GM19397 (cell line): ENCODE measurements around the gene MMD.
"Not testable (repeated sequence)": the region's sequence is repeated elsewhere in the genome, so short reads cannot be mapped to it uniquely, and the experiment has no call there.

Experiments
- ATAC-seq: cut with Tn5 transposase; IDR thresholded peaks from one replicate; pipeline ENCODE4 v1.9.1; 2021; ENCODE audit warnings: mild to moderate bottlenecking, moderate library complexity; ENCODE audit not compliant: unreplicated experiment

MMD gene

GRCh38 chr17:55444471-55445441 lies 23.1 kb upstream of the MMD start:
- peak; percentile 64 for ATAC-seq

DNA sequence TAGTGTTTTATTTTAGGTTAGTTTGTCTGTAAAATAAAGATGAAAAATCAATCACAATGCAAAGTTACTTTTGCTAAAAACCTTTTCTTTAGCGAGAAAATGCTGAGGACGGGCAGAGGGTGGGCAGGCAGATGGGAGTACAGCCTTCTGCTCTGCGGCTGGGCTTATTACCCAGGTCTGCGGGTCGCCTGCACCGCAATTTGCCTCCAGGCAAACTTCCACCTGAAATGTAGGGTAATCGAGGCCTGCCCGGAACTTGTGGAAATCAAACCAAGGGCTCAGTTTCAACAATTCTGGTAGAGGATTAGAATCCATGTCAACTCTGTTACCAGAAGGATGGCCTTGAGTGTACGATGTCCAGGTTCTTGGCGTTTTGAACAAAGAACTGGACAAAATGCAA lies 22.3 kb upstream of the MMD start:
- ATAC-seq, result no peak

DNA sequence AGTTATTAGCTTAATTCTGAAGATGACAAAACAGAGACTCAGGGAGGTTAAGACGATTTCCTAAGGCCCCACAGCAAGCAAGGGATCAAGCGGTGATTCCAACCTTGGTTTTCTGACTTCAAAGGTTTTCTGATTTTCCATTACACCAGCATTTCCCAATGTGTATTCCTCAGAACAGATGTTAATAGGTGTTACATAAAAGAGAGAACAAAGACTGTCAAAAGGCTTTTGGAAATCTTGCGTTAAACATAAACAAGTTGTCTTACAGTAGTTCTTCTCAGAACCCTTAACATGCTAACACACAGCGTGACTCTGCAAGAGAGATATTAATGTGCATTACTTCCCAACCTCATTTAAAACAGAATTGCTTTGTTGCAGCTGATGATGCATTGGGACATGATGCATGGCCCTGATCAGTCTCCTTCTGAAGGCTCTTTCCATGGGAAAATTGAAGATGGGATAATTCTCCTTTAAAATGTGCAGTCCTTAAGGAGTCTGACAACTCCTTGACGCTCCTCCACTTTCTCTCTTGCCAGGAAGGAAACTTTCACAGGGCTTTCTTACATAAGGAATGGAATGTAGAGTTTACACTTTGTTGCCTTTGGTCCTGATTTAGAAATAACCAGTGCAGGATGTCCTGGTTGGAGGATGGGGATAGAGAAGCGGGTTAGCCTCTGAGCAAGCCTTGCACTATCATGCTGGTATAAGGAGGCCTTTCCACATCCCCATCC lies 21.5 kb upstream of the MMD start:
- ATAC-seq, result no peak

DNA sequence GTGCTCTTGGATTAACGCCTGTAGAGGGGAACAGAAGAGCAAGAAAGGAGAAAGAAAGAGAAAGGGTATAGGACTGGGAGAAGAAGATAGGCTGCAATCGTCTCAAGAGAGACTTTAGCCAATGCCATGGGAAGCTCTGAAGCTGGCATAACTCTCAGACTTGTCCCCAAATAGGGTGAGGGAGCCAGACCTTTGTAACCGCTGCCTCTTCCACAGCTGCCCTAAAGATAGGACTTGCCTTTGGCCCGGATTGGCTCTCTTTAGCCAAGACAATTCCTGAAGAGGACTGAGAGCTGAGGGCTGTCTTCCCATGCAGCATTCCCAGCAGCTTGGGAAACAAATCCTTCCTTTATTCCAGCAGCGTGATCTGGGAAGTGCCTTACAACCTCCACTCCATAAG lies 20.8 kb upstream of the MMD start:
- no peak for ATAC-seq

DNA sequence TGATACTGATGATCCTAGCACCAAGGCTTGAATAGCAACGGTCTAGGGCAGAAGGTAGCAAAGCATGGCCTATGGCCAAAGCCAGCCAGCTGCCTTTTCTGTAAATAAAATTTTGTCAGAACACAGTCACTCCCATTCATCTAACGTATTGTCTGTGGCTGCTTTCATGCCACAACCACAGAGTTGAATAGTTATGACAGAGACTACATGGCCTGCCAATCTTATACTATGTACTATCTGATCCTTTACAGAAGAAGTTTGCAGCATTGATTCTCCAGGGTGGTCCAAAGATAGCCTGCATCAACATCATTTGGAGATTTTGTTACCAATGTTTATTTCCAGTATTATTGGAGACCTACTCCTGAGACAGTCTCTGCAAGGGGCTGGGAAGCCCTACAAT lies 19.9 kb upstream of the MMD start:
- ATAC-seq, result no peak

DNA sequence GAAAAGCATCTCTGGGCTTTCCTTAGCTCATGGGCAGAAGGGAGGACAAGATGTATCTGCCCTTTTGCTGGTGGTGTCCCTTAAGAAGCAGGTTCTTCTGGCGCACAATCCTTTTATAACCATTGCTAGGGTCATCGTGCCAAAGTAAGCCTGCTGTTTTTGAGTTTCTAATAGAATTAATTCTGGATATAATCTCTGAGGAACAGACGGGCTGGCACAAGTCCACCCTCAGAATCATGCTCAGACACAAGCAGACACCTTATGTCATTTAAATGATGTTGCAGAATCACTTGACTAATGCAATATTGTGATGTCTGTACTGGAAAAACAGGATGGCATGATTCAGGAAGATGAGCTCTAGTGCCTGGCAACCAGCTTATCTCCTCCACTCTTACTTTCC lies 18.8 kb upstream of the MMD start:
- no peak for ATAC-seq

DNA sequence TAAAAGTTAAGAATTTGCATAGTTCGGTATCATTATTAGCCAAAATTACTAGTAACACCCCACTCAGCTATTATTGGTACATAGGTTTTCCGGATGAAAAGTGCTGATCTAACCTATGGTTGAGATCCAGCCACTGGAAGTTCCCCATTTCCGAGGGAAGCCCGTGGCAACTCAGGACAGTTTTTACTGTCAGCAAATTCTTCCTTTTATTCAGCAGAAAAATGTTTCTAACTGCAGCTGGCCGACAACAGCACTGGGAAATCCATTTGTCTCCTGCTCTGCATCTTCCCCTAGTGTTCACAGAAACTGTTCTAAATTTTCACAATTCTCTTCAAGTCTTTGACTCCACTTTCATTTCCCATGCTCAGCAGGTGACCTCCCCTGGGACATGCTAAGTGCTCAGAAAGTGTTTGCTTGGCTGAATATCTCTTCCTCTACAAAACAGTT lies 15.5 kb upstream of the MMD start:
- ATAC-seq, result peak; percentile 70

DNA sequence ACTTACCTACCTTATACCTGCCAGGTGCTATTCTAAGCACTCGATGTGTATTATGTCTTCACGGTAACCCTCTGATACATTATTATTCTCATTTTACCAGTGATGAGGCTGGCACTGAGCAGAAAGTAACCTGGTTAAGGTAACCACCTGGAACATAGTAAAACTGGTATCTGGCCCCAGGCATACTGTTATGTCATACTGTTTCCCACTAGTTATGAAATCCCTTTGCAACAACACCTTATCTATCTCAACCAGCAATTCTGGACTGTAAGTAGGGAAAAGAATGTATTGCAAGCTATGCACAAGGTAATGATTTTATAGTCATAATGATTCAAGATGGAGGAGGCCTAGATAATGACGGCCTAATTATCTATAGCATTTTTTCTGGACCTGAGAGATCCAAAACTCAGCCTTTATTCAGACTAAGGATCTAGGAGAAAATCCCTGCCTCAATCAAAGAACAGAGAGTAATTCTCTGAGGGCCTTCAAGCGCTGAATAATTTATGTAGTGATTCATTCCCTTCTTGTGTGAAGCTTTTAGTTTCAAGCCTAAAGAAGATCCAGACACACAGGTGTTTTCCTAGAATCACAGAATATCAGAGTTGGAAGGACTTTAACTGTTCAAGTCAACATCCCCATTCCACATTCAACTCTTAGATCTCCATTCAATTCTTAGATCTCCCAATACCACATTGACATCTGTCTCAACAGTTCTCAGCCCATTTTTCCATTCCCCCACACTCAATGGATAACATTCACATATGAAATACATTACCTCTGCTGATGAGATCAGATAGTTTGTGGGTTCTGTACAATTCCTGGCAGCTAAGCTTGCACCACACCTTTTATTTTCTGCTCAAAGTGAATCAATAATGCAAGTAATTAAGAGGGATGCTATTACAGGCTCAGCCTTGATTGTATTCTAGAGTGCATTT lies 14.9 kb upstream of the MMD start:
- ATAC-seq, result no peak

GRCh38 chr17:55435408-55435807 lies 13.8 kb upstream of the MMD start:
- ATAC-seq, result no peak

DNA sequence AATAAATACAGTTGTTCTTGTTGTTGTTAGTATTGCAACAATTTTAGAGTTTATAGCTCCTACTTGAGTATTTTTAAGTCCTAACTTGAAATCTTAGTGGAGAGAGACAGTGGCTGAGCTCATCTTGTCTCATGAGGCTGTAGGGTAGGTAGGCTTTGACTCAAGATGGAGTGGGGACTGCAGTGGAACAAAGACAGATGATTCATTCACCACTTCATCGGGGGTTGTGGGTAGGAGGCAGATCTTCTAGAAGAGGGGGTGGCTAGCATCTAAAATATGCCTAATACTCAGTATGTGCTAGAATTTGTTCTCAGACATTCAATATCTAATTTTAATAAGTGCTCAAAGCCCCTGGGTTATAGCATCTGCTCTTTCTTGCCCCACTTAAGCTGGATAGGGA lies 13.1 kb upstream of the MMD start:
- no peak for ATAC-seq

- no peak for ATAC-seq
These were observed 12.2 kb upstream of the MMD start for GRCh38 chr17:55433629-55434422.

GRCh38 chr17:55433029-55433628 lies 11.5 kb upstream of the MMD start:
- ATAC-seq, result no peak

DNA sequence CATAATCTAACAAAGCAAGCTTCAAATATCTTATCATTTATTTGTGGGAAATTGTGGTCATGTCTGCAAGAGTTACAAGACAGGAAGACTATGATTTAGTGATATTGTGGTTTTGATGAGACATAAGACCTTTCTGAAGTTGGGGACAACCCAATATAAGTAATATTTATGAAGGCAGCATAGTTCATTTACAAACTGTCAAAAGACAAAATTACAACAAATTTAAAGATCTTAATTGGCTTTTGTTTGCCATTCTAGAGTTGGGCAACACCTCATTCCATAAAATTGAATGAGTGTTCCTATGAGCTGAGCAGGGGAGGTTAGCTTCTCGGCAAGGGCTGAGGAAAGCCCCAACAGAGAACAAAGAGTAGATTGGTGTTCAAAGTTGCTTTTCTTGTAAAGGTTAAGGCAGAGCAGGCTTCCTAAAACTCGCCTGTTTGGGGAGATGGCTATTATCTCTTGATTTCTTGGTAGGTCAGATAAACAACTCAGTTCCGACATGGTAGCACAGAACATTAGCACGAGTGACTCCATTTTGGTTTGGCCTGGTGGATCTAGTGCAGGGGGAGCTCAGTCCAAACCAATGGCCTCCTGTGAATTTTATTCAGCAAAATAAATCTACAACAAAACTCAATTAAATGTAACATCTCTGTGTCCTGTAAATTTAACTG lies 10.9 kb upstream of the MMD start:
- ATAC-seq, result no peak

DNA sequence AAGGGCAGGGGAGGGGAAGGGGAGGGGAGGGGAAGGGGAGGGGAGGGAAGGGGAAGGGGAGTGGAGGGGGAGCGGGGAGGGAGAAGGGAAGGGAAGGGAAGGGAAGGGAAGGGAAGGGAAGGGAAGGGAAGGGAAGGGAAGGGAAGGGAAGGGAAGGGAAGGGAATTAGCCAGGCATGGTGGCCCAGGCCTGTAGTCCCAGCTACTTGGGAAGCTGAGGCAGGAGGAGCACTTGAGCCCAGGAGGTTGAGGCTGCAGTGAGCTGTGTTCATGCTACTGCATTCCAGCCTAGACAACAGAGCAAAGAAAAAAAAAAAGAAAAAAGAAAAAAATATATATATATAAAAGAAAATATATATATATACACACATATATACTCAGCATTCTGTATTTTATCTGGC lies 10.3 kb upstream of the MMD start:
- ATAC-seq, result not testable (repeated sequence)

- ATAC-seq, result no peak
These were observed 9.1 kb upstream of the MMD start for GRCh38 chr17:55430541-55431288.

DNA sequence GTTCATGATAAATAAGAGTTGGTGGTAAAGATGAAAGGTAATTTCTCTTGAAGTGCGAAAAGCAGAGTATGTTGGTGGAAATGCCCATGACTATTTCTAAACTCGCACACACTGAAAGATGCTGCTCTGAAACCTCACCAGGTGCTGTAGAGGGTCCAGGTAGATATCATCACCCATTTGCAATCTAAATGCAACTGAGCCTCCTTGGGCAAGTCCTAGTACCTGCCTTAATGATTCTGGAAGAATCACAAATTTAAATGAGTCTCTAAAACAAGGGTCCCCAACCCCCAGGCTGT lies 5.9 kb upstream of the MMD start:
- peak; percentile 40 for ATAC-seq

GRCh38 chr17:55426851-55427586 lies 5.4 kb upstream of the MMD start:
- ATAC-seq, result peak; percentile 55
